ENCODE measurements around the gene PRCC.

DNA sequence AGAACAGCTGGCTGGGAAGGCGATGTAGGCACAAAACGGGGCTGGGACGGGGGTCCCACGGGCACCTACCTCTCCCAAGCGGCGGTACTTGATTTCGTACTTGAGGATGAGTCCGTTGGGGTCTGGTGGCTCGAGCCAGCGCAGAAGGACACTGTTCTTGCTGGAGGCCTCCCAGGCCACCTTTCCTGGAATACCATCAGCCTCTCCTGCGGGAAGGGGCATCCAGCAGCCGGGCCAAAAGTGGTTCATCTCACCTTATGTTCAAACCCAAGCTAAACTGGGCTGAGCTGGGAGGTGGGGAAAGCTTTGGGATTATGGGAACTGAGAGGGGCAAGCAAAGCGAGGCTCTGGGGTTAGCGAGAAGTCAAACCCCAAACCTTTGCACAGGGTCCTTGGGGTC, 77.3 kb downstream of the PRCC start:
- TF ChIP-seq, protein P1, sequence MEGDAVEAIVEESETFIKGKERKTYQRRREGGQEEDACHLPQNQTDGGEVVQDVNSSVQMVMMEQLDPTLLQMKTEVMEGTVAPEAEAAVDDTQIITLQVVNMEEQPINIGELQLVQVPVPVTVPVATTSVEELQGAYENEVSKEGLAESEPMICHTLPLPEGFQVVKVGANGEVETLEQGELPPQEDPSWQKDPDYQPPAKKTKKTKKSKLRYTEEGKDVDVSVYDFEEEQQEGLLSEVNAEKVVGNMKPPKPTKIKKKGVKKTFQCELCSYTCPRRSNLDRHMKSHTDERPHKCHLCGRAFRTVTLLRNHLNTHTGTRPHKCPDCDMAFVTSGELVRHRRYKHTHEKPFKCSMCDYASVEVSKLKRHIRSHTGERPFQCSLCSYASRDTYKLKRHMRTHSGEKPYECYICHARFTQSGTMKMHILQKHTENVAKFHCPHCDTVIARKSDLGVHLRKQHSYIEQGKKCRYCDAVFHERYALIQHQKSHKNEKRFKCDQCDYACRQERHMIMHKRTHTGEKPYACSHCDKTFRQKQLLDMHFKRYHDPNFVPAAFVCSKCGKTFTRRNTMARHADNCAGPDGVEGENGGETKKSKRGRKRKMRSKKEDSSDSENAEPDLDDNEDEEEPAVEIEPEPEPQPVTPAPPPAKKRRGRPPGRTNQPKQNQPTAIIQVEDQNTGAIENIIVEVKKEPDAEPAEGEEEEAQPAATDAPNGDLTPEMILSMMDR (IDR thresholded peaks at IDR 0.05), result no peak
- no peak for TF ChIP-seq POLR2A (IDR thresholded peaks at IDR 0.05)
